AG09319 (cell line): ENCODE data around the gene EXOSC2.
"Not testable (repeated sequence)": the region's sequence is repeated elsewhere in the genome, so short reads cannot be mapped to it uniquely, and the experiment has no call there.

Experiments used
- DNase-seq: peaks from one replicate; pipeline ENCODE4 v3.0.0-alpha.2; 2010; ENCODE audit warnings: low read depth; ENCODE audit errors: extremely low read depth
- TF ChIP-seq, protein P1 (sequence below): IDR thresholded peaks from 2 replicates; pipeline ENCODE4 v1.5.1; 2011; ENCODE audit warnings: low read depth, mild to moderate bottlenecking, inconsistent platforms, low read length, moderate library complexity

The EXOSC2 gene

DNA sequence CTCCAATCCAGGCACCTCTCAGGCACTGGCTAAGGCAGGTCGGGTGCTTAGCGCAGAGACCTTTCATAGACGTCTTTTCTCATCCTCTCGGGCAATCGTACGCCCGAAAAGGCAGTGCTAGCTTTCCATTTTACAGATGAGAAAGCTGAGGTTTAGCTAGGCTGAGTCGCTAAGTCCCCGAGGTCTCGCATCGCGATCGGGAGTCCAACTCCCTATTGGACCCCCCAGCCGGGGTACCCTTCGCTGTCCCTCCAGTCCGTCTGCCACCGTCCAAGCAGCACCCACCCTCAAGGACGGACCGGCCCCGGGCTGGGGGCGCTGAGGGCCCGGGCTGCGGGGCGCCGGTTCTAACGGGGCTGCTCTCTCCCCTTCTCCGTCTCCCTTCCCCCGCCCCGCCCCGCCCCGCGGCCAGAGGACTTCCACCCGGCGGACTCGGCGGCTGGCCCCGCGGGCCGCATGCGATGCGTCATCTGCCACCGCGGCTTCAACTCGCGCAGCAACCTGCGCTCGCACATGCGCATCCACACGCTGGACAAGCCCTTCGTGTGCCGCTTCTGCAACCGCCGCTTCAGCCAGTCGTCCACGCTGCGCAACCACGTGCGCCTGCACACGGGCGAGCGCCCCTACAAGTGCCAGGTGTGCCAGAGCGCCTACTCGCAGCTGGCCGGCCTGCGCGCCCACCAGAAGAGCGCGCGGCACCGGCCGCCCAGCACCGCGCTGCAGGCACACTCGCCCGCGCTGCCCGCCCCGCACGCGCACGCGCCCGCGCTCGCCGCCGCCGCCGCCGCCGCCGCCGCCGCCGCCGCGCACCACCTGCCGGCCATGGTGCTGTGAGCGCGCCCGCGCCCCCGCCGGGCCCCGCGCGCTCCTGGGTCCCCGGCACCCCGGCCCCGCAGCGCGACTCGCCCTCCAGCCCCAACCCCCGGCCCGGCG lies 12.5 kb upstream of the EXOSC2 start:
- TF ChIP-seq, protein P1, sequence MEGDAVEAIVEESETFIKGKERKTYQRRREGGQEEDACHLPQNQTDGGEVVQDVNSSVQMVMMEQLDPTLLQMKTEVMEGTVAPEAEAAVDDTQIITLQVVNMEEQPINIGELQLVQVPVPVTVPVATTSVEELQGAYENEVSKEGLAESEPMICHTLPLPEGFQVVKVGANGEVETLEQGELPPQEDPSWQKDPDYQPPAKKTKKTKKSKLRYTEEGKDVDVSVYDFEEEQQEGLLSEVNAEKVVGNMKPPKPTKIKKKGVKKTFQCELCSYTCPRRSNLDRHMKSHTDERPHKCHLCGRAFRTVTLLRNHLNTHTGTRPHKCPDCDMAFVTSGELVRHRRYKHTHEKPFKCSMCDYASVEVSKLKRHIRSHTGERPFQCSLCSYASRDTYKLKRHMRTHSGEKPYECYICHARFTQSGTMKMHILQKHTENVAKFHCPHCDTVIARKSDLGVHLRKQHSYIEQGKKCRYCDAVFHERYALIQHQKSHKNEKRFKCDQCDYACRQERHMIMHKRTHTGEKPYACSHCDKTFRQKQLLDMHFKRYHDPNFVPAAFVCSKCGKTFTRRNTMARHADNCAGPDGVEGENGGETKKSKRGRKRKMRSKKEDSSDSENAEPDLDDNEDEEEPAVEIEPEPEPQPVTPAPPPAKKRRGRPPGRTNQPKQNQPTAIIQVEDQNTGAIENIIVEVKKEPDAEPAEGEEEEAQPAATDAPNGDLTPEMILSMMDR, result no peak
- DNase-seq, result peak; percentile 30

DNA sequence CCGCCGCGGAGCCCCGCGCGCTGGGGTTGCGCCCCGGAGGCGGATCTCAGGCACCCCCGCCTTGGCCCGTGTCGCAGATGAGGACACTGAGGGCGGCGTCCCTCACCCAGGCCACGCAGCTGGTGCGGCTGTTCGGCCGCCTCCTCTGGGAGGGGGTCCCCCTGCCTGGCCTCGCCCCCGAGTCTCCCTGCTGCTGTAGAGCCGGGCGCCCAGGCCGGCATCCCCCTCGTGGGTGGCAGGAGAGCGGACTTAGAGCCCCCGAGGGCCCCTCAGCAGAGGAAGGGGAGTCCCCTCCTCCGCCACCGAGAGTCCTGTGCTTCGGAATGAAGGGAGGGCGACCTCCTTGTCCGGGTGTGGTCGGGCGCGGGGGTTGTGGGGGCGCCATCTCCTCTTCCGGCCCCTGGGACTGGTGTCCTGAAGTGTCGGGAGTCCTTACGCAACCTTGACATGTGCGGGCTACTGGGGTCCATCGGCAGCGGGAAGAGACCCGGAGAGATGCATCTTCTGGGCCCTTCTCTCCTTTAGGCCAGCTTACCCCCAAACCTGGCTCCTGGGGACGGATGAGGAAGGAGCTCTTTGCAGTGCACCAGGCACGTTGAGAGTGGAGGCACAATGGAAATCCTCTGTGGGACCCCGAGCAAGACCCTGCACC lies 11.7 kb upstream of the EXOSC2 start:
- DNase-seq, result no peak
- TF ChIP-seq, protein P1, result no peak

DNA sequence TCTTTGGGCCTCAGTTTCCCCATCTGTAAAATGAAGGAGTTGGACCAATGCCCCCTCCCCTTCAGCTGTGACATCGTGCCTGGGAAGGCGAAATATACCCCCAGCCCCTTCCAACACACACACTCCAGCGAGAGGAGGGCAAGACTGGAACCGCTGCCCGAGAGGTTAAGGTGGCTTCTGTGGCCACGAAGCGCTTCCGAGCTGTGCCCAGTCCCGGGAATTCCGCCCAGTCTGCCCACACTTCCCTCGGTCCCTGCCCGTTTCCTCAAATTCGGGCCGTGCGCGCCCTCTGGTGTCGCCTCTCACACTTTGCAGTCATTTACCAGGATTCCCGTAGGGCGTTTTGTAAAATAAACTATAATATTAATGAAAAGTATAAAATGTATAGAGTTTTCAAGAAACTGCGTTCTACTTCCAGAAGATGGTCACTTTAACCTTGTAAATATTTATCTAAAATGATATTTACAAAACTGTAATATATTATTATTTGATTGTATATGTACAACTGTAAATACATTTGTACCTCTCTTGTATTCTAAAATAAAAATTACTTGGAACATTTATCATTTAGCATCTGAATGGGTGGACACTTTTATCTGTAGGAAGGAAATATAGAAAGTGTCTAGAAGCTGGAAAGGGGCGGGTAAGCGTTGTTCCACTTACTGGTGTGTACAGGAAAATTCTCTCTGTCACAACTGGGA lies 11.0 kb upstream of the EXOSC2 start:
- TF ChIP-seq, protein P1, result peak; percentile 90

DNA sequence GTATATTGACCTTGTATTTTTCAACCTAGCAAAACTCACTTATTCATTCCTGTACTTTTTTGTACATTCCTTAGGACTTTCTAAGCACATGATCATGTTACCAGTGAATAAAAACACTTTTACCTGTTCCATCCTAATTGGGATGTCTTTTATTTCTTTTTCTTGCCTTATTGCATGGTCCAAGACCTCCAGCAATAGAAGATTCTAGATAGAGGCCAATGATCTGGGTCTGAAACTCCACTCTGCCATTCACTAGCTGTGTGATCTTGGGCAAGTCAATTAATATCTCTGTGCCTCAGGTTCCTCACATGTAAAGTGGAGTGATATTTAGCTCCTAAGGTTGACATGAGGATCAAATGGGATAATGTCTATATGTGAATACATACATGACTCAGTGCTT lies 8.5 kb upstream of the EXOSC2 start:
- TF ChIP-seq, protein P1, result no peak
- no peak for DNase-seq

More for the DNA sequence above, 11.0 kb upstream of the EXOSC2 start:
- DNase-seq, result peak; percentile 36

DNA sequence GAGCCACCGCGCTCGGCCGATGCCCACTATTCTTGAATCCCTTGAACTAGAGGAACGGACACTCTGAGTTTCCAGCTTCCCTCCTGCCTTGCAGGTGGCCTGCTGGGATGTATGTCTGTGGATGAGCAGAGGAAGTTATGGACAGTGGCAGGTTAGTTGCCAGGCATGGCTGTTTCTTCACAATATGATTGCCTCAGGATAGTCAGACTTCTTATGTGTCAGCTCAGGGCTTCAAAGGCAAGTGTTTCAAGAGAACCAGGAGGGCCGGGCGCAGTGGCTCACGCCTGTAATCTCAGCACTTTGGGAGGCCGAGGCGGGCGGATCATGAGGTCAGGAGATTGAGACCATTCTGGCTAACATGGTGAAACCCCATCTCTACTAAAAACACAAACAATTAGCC lies 7.6 kb upstream of the EXOSC2 start:
- not testable (repeated sequence) for DNase-seq

DNA sequence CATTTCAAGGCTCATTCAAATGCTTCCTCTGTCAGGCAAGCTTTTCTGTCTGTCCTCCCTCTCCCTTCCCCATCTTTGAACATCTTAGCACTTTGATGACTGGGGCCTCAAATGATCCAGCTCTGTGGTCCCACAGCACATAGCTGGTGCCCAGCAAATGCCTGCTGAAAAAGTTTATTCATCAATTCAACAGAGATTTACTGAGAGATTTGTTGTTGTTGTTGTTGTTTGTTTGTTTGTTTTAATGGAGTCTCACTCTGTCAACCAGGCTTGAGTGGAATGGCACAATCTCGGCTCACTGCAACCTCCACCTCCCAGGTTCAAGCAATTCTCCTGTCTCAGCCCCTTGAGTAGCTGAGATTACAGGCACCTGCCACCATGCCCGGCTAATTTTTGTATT lies 6.0 kb upstream of the EXOSC2 start:
- DNase-seq, result no peak
- TF ChIP-seq, protein P1, result no peak

DNA sequence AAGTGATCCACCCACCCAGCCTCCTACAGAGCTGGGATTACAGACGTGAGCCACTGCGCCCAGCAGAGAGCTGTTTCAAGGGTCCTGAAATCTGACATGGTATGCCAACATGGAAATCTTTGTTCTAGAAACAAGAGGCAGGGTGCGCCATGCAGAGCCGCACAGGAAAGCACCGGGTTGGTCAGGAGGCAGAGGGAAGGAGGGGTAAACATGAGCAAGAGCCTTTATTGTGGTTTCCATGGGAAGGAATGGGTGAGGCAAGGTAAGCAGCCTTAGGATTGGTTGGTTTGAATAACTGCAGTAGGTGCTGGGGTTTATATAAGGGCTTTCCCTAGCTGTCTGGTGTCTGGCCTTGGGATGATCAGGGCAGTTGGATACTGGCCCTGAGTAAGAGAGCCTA lies 5.5 kb upstream of the EXOSC2 start:
- DNase-seq, result no peak

More for the DNA sequence above, 5.5 kb upstream of the EXOSC2 start:
- TF ChIP-seq, protein P1, result no peak
